A549 (cell line): ENCODE measurements around the gene GMCL1. TPM values are rescaled to one million over a fixed set of nuclear protein-coding genes. Genes with fewer than 3 reads are reported as not detected.
A peak's percentile ranks its signal among the peaks of the same experiment; 100 is the strongest.

ENCODE experiments used
- ATAC-seq, 2 experiments: fragments of 200-7000 bp in 1 of 2; fragments of >200 bp in 1 of 2; cut with Nextera tagmentation in 1 of 2; cut with Tn5 transposase in 1 of 2; 3 replicates each; pipeline versions ENCODE4 v1.8.0 to v1.9.1; 2018 to 2020; ENCODE audit warnings: mild to moderate bottlenecking in 1 of 2, moderate library complexity in 1 of 2
- CTCF ChIA-PET: fragments of 300-600 bp; sonication (Branson Sonifier 250); formaldehyde crosslinking; extraction: SDS; loops from one replicate; lab custom pipeline; 2021; ENCODE audit warnings: antibody characterized with exemption, inconsistent platforms; lab: Yijun Ruan, JAX
- POLR2A ChIA-PET: fragments of 350-600 bp; formaldehyde crosslinking; extraction: SDS; loops from one replicate; lab custom pipeline; 2021; ENCODE audit warnings: antibody characterized with exemption, inconsistent platforms; lab: Yijun Ruan, JAX
- DNase-seq, 2 experiments: peaks; one replicate each; pipeline versions ENCODE4 v3.0.0 to v3.0.0-alpha.2; 2011 to 2016; ENCODE audit warnings: low read depth in 1 of 2, low spot score in 1 of 2
- FAIRE-seq: peaks from 2 replicates; lab custom pipeline; 2011; peaks lifted over from hg19 to GRCh38; lab: Jason Lieb, UNC
- H3K27ac ChIP-seq, 2 experiments: fragments of >200 bp; sonication (Bioruptor Twin); formaldehyde crosslinking; 3 replicates each; pipeline ENCODE4 v1.5.1; 2016 to 2017
- H3K4me1 ChIP-seq: fragments of >200 bp; sonication (Bioruptor Twin); formaldehyde crosslinking; 3 replicates; pipeline ENCODE4 v1.6.1; 2016
- H3K4me2 ChIP-seq: fragments of >200 bp; sonication (Bioruptor Twin); formaldehyde crosslinking; 3 replicates; pipeline ENCODE4 v1.6.1; 2016
- H3K4me3 ChIP-seq: fragments of >200 bp; sonication (Bioruptor Twin); formaldehyde crosslinking; 3 replicates; pipeline ENCODE4 v1.5.1; 2016
- H3K9me3 ChIP-seq: fragments of >200 bp; sonication (Bioruptor Twin); formaldehyde crosslinking; 3 replicates; pipeline ENCODE4 v1.6.1; 2016
- CHD2 ChIP-seq: fragments of 150-350 bp; IDR thresholded peaks from 2 replicates; pipeline ENCODE4 v1.6.1; 2014; ENCODE audit warnings: low read length; ENCODE audit not compliant: partially characterized antibody
- CHD4 ChIP-seq: fragments of 200-600 bp; sonication (generic); IDR thresholded peaks from 2 replicates; pipeline ENCODE4 v1.6.1; 2016; ENCODE audit warnings: antibody characterized with exemption, mild to moderate bottlenecking, borderline replicate concordance
- EHF ChIP-seq: fragments of 250-450 bp; sonication (Bioruptor Pico); IDR thresholded peaks from 2 replicates; pipeline ENCODE4 v1.5.0; 2020; ENCODE audit warnings: mild to moderate bottlenecking
- ESRRA ChIP-seq: fragments of 150-350 bp; IDR thresholded peaks from 2 replicates; pipeline ENCODE4 v1.6.1; 2014; ENCODE audit warnings: mild to moderate bottlenecking, low read length, borderline replicate concordance
- FOXS1 ChIP-seq: fragments of 250-450 bp; sonication (Bioruptor Pico); IDR thresholded peaks from 2 replicates; pipeline ENCODE4 v1.5.0; 2020; ENCODE audit warnings: mild to moderate bottlenecking, moderate library complexity
- HEYL ChIP-seq: fragments of 250-450 bp; sonication (Bioruptor Pico); IDR thresholded peaks from 2 replicates; pipeline ENCODE4 v1.8.0; 2021; ENCODE audit warnings: mild to moderate bottlenecking, moderate library complexity
- HOXB13 ChIP-seq: fragments of 250-450 bp; sonication (Bioruptor Pico); IDR thresholded peaks from 2 replicates; pipeline ENCODE4 v1.5.0; 2020; ENCODE audit warnings: low read depth, mild to moderate bottlenecking, moderate library complexity
- HOXB5 ChIP-seq: fragments of 250-450 bp; sonication (Bioruptor Pico); IDR thresholded peaks from 2 replicates; pipeline ENCODE4 v1.5.0; 2020; ENCODE audit warnings: mild to moderate bottlenecking, moderate library complexity
- JUN ChIP-seq, 2 experiments: fragments of >200 bp; sonication (Bioruptor Twin); formaldehyde crosslinking; IDR thresholded peaks; 2 replicates in 1 of 2; 3 replicates in 1 of 2; pipeline ENCODE4 v1.6.1; 2016 to 2017
- PHF8 ChIP-seq: fragments of 200-600 bp; sonication (generic); IDR thresholded peaks from 2 replicates; pipeline ENCODE4 v1.6.1; 2016; ENCODE audit warnings: low read depth, mild to moderate bottlenecking, antibody characterized with exemption, moderate library complexity, borderline replicate concordance
- RAD21 ChIP-seq, 2 experiments: fragments of >200 bp in 1 of 2; sonication (Bioruptor Twin) in 1 of 2; formaldehyde crosslinking in 1 of 2; IDR thresholded peaks in 1 of 2; conservative IDR thresholded peaks in 1 of 2; 2 replicates in 1 of 2; 3 replicates in 1 of 2; pipeline ENCODE4 v1.6.1; 2012 to 2018; ENCODE audit warnings: inconsistent platforms in 1 of 2
- RFX5 ChIP-seq: fragments of 450-650 bp; IDR thresholded peaks from 2 replicates; pipeline ENCODE4 v1.7.1; 2014; ENCODE audit warnings: antibody characterized with exemption, mild to moderate bottlenecking, moderate library complexity
- RNF2 ChIP-seq: fragments of 200-600 bp; sonication (generic); IDR thresholded peaks from 2 replicates; pipeline ENCODE4 v1.6.1; 2016; ENCODE audit warnings: low read depth, mild to moderate bottlenecking, antibody characterized with exemption, moderate library complexity, borderline replicate concordance
- WGBS: methylation state at CpG from one replicate; pipeline ENCODE4 v1.1.6; 2017; ENCODE audit errors: missing lambda C conversion rate; 5-methylcytosine and 5-hydroxymethylcytosine counted together
- polyA plus RNA-seq, 4 experiments: library from polyadenylated mRNA; depleted of rRNA in 3 of 4; stranded (reverse); fragments of >200 nt; fragmentation: RNase III in 1 of 4; extraction: RNeasy Plus Mini Kit Qiagen cat#74134 plus additional on column Dnase treatment in 1 of 4; gene quantifications; 2 replicates in 3 of 4; 3 replicates in 1 of 4; pipeline ENCODE4 v1.2.3, GENCODE V29; 2011 to 2017
- TF ChIP-seq, protein P1 (sequence below): fragments of >200 bp; sonication (Bioruptor Twin); formaldehyde crosslinking; IDR thresholded peaks from 2 replicates; pipeline ENCODE4 v1.6.1; 2016
- TF ChIP-seq, protein P2 (sequence below): IDR thresholded peaks from 2 replicates; pipeline ENCODE4 v1.6.1; 2012
- TF ChIP-seq, protein P3 (sequence below): fragments of 250-450 bp; sonication (Bioruptor Pico); IDR thresholded peaks from 2 replicates; pipeline ENCODE4 v1.5.0; 2021; ENCODE audit warnings: mild to moderate bottlenecking, moderate library complexity, borderline replicate concordance
- TF ChIP-seq, protein P4 (sequence below): fragments of >200 bp; sonication (Bioruptor Twin); formaldehyde crosslinking; IDR thresholded peaks from 3 replicates; pipeline ENCODE4 v1.6.1; 2016
- TF ChIP-seq, protein P5 (sequence below): IDR thresholded peaks from 2 replicates; pipeline ENCODE4 v1.6.1; 2012
- TF ChIP-seq, protein P6 (sequence below): fragments of 150-350 bp; IDR thresholded peaks from 2 replicates; pipeline ENCODE4 v1.6.1; 2014; ENCODE audit warnings: low read depth, mild to moderate bottlenecking, low read length

Gene GMCL1
- polyA plus RNA-seq, 2 of the 4 experiments (the other 2 are of a cell fraction), result 16.6 to 21.1 TPM

DNA sequence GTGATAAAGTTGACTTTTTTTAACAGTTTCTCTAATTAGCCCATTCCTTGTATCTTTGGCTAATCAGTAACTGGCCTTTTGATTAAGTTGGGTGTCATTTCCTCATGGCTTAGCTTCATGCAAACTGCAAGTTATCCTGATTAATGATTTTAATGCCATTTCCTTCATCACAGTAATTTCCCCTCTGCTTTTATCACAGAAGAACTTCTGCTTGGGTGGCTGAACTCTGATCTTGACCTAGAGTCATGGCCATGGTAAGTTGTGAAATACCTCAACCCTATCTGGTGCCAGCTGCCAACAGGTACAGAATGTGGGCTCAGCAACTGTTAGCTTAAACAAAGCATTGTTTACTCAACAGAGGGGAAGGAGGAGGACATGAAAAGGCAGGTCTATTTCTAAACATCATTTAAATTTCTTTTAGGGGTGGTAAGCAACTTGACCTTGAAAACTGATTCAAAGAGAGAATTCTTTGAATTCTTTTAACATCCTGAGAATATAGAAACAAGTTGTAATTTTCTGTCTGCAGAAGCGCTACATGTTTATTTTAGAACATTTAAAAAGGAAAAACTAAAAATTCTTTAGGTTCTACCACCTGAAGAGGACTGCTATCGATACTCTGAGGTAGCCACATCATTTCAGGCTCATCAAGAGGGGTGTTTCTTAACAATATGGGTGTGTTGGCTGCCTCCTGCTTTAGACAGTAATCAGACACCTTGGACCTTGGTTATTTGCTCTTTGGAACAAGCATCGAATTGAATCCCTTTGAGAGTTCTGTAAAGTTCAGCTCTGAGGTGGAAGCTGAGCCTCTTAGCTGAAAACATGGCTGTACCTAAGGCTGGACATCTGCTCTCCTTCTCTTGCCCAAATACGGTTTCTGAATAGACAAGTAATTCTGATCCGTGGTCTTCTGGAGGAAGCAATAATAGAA is 47.9 kb upstream of the GMCL1 start (continued):
- TF ChIP-seq RFX5 (no peak), PHF8 (no peak), JUN (IDR thresholded peaks at IDR 0.05) (peak; percentile 99), EHF (peak; percentile 66; the same call in 1 of the 2 replicates), CHD2 (no peak), HOXB5 (CRISPR knock-in tag) (peak; percentile 81), HOXB13 (peak; percentile 72; the same call in 1 of the 2 replicates), FOXS1 (CRISPR knock-in tag) (no peak; the same call in 1 of the 2 replicates), RAD21 (conservative IDR thresholded peaks at IDR 0.05 in 1 of 2, IDR thresholded peaks at IDR 0.05 in 1 of 2) (peak in 1 of 2 experiments; percentile 50; a peak in 2 of 5 replicates), RNF2 (no peak), ESRRA (peak; percentile 73; the same call in 1 of the 2 replicates)
- TF ChIP-seq, protein P1, sequence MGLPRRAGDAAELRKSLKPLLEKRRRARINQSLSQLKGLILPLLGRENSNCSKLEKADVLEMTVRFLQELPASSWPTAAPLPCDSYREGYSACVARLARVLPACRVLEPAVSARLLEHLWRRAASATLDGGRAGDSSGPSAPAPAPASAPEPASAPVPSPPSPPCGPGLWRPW, result peak; percentile 87; the same call in 1 of the 2 replicates
- TF ChIP-seq, protein P2, sequence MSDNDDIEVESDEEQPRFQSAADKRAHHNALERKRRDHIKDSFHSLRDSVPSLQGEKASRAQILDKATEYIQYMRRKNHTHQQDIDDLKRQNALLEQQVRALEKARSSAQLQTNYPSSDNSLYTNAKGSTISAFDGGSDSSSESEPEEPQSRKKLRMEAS, result peak; percentile 81
- TF ChIP-seq, protein P3, sequence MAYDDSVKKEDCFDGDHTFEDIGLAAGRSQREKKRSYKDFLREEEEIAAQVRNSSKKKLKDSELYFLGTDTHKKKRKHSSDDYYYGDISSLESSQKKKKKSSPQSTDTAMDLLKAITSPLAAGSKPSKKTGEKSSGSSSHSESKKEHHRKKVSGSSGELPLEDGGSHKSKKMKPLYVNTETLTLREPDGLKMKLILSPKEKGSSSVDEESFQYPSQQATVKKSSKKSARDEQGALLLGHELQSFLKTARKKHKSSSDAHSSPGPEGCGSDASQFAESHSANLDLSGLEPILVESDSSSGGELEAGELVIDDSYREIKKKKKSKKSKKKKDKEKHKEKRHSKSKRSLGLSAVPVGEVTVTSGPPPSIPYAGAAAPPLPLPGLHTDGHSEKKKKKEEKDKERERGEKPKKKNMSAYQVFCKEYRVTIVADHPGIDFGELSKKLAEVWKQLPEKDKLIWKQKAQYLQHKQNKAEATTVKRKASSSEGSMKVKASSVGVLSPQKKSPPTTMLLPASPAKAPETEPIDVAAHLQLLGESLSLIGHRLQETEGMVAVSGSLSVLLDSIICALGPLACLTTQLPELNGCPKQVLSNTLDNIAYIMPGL (CRISPR knock-in tag), result no peak
- TF ChIP-seq, protein P4, sequence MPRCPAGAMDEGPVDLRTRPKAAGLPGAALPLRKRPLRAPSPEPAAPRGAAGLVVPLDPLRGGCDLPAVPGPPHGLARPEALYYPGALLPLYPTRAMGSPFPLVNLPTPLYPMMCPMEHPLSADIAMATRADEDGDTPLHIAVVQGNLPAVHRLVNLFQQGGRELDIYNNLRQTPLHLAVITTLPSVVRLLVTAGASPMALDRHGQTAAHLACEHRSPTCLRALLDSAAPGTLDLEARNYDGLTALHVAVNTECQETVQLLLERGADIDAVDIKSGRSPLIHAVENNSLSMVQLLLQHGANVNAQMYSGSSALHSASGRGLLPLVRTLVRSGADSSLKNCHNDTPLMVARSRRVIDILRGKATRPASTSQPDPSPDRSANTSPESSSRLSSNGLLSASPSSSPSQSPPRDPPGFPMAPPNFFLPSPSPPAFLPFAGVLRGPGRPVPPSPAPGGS, result peak; percentile 97
- TF ChIP-seq, protein P5, sequence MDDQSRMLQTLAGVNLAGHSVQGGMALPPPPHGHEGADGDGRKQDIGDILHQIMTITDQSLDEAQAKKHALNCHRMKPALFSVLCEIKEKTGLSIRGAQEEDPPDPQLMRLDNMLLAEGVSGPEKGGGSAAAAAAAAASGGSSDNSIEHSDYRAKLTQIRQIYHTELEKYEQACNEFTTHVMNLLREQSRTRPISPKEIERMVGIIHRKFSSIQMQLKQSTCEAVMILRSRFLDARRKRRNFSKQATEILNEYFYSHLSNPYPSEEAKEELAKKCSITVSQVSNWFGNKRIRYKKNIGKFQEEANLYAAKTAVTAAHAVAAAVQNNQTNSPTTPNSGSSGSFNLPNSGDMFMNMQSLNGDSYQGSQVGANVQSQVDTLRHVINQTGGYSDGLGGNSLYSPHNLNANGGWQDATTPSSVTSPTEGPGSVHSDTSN, result peak; percentile 71; the same call in 1 of the 2 replicates
- TF ChIP-seq, protein P6, sequence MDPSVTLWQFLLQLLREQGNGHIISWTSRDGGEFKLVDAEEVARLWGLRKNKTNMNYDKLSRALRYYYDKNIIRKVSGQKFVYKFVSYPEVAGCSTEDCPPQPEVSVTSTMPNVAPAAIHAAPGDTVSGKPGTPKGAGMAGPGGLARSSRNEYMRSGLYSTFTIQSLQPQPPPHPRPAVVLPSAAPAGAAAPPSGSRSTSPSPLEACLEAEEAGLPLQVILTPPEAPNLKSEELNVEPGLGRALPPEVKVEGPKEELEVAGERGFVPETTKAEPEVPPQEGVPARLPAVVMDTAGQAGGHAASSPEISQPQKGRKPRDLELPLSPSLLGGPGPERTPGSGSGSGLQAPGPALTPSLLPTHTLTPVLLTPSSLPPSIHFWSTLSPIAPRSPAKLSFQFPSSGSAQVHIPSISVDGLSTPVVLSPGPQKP, result no peak

DNA sequence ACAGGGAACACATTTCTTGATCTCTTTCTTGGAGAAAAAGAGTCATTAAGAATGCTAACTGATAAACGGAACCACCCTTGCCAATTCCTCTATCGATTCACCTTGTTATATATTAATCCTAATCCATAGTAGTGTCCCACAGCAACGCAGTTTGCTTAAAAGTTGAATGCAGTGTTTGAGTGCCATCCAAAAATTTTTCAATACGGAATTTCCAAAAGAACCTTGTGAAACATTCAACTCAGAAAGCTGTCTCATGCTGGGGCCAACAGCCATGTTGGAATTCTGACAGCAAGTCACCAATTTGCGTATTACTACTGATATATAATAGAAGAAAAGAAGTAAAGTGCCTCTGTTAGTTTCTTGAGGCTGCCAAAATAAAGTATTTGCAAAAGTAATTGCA is 45.2 kb upstream of the GMCL1 start:
- WGBS, result 90% methylated on average over 5 of the region's 5 CpGs
- TF ChIP-seq HEYL (CRISPR knock-in tag) (no peak), CHD4 (no peak)
- no peak overlapping the region for H3K4me3 ChIP-seq
- H3K27ac ChIP-seq, result peak overlapping the region; percentile 78 to 93; a peak in 5 of 6 replicates
- FAIRE-seq (no peak), DNase-seq (no peak), ATAC-seq (no peak)
- CTCF ChIA-PET, result interaction anchor here (0.6 to 2.7 kb wide), 2 partner anchors 32 to 60 kb away, joined by 3 to 11 read pairs; no protein-coding TSS in a partner anchor
- no peak overlapping the region for H3K4me2 ChIP-seq
- peaks cover 80% of the 10 kb centered on the region for H3K4me1 ChIP-seq
- no peaks in the 10 kb centered on the region for H3K9me3 ChIP-seq
- POLR2A ChIA-PET, result no interaction called here
